H1 (cell line): ENCODE measurements around the gene APOBEC3G. TPM values are rescaled to one million over a fixed set of nuclear protein-coding genes. Genes with fewer than 3 reads are reported as not detected.
A peak's percentile ranks its signal among the peaks of the same experiment; 100 is the strongest.

ENCODE experiments used
- CTCF ChIA-PET: fragments of 300-600 bp; sonication (Branson Sonifier 250); formaldehyde crosslinking; loops from one replicate; lab custom pipeline; 2021; ENCODE audit not compliant: partially characterized antibody; lab: Charles Lee
- POLR2A ChIA-PET: fragments of 300-600 bp; sonication (Branson Sonifier 250); formaldehyde crosslinking; loops from one replicate; lab custom pipeline; 2021; ENCODE audit warnings: inconsistent platforms; ENCODE audit not compliant: partially characterized antibody; lab: Charles Lee
- DNase-seq, 2 experiments: peaks; one replicate each; pipeline versions ENCODE4 v3.0.0 to v3.0.0-alpha.2; 2010 to 2022; ENCODE audit warnings: low spot score in 2 of 2, low read depth in 1 of 2, mixed read lengths in 1 of 2
- FAIRE-seq: peaks from 2 replicates; lab custom pipeline; 2011; peaks lifted over from hg19 to GRCh38; lab: Jason Lieb, UNC
- H2AFZ ChIP-seq: 2 replicates; pipeline ENCODE4 v1.8.1; 2012; ENCODE audit warnings: low read length, inconsistent platforms
- H2AK5ac ChIP-seq: 2 replicates; pipeline ENCODE4 v1.6.1; 2013; ENCODE audit warnings: low read depth, low read length
- H2BK120ac ChIP-seq: replicated peaks from 2 replicates; pipeline ENCODE3; 2013; ENCODE audit warnings: low read depth, low read length, inconsistent platforms
- H2BK12ac ChIP-seq: 2 replicates; pipeline ENCODE4 v1.6.1; 2013; ENCODE audit warnings: low read depth, low read length
- H2BK15ac ChIP-seq: 2 replicates; pipeline ENCODE4 v1.6.1; 2013; ENCODE audit warnings: low read length
- H2BK20ac ChIP-seq: 2 replicates; pipeline ENCODE4 v1.6.1; 2013; ENCODE audit warnings: low read length
- H2BK5ac ChIP-seq: 2 replicates; pipeline ENCODE4 v1.6.1; 2013; ENCODE audit warnings: low read depth, low read length
- H3K14ac ChIP-seq: 2 replicates; pipeline ENCODE4 v1.6.1; 2013; ENCODE audit warnings: inconsistent platforms; ENCODE audit not compliant: insufficient read length
- H3K18ac ChIP-seq: 2 replicates; pipeline ENCODE4 v1.6.1; 2013; ENCODE audit warnings: low read length; ENCODE audit errors: extremely low read depth
- H3K23ac ChIP-seq: 2 replicates; pipeline ENCODE4 v1.6.1; 2013; ENCODE audit warnings: inconsistent platforms; ENCODE audit not compliant: insufficient read length
- H3K23me2 ChIP-seq: 2 replicates; pipeline ENCODE4 v1.6.1; 2013; ENCODE audit warnings: low read depth, low read length
- H3K27ac ChIP-seq: 2 replicates; pipeline ENCODE4 v1.6.1; 2011; ENCODE audit warnings: low read depth, low read length, inconsistent platforms
- H3K27me3 ChIP-seq, 4 experiments: replicated peaks in 1 of 4; 1 replicate in 1 of 4; 2 replicates in 3 of 4; pipeline versions ENCODE4 v1.6.1 to v1.8.1; 2011 to 2013; ENCODE audit warnings: low read length in 3 of 4, mild to moderate bottlenecking in 3 of 4, inconsistent platforms in 2 of 4, mixed read lengths in 2 of 4, moderate library complexity in 1 of 4; ENCODE audit not compliant: control insufficient read depth in 3 of 4, insufficient read depth in 3 of 4; ENCODE audit errors: extremely low read depth in 1 of 4
- H3K36me3 ChIP-seq, 4 experiments: 2 replicates each; pipeline versions ENCODE4 v1.6.1 to v1.8.1; 2011 to 2013; ENCODE audit warnings: mild to moderate bottlenecking in 4 of 4, low read length in 3 of 4, moderate library complexity in 2 of 4, control low read depth in 1 of 4, inconsistent platforms in 1 of 4; ENCODE audit not compliant: insufficient read depth in 4 of 4, control insufficient read depth in 2 of 4
- H3K4ac ChIP-seq: replicated peaks from 2 replicates; pipeline ENCODE3; 2013; ENCODE audit warnings: low read length, low read depth, mixed read lengths, inconsistent platforms; ENCODE audit not compliant: insufficient read length
- H3K4me1 ChIP-seq, 4 experiments: replicated peaks in 1 of 4; 1 replicate in 1 of 4; 2 replicates in 3 of 4; pipeline versions ENCODE4 v1.6.1 to v1.8.1; 2011 to 2013; ENCODE audit warnings: low read length in 3 of 4, inconsistent platforms in 2 of 4, mixed read lengths in 1 of 4; ENCODE audit not compliant: insufficient read depth in 4 of 4, control insufficient read depth in 3 of 4
- H3K4me2 ChIP-seq, 2 experiments: 2 replicates each; pipeline versions ENCODE4 v1.6.1 to v1.8.1; 2011 to 2013; ENCODE audit warnings: low read depth in 2 of 2, low read length in 2 of 2, control low read depth in 1 of 2, inconsistent platforms in 1 of 2, mild to moderate bottlenecking in 1 of 2; ENCODE audit not compliant: insufficient read depth in 1 of 2
- H3K4me3 ChIP-seq, 4 experiments: fragments of 200-600, 300-600 bp in 1 of 4; sonication (generic), shearing (Covaris generic), sonication (Bioruptor Twin) in 1 of 4; 2 replicates each; pipeline versions ENCODE4 v1.5.1 to v1.8.1; 2011 to 2016; ENCODE audit warnings: low read length in 4 of 4, low read depth in 3 of 4, control low read depth in 2 of 4, inconsistent platforms in 2 of 4, mild to moderate bottlenecking in 2 of 4, mixed read lengths in 1 of 4, moderate library complexity in 1 of 4; ENCODE audit not compliant: insufficient read depth in 2 of 4; ENCODE audit errors: extremely low read depth in 1 of 4
- H3K56ac ChIP-seq: replicated peaks from 2 replicates; pipeline ENCODE3; 2013; ENCODE audit warnings: low read depth, mild to moderate bottlenecking, mixed read lengths, low read length, inconsistent platforms; ENCODE audit not compliant: insufficient read length
- H3K79me1 ChIP-seq: 2 replicates; pipeline ENCODE4 v1.6.1; 2013; ENCODE audit warnings: low read depth, low read length, control low read depth
- H3K79me2 ChIP-seq, 2 experiments: 2 replicates each; pipeline versions ENCODE4 v1.6.1 to v1.8.1; 2012 to 2013; ENCODE audit warnings: low read length in 2 of 2, mild to moderate bottlenecking in 2 of 2, inconsistent platforms in 1 of 2; ENCODE audit not compliant: insufficient read depth in 2 of 2, control insufficient read depth in 1 of 2
- H3K9ac ChIP-seq, 4 experiments: replicated peaks in 1 of 4; 1 replicate in 1 of 4; 2 replicates in 3 of 4; pipeline versions ENCODE4 v1.6.1 to v1.8.1; 2011 to 2013; ENCODE audit warnings: low read depth in 3 of 4, low read length in 3 of 4, control low read depth in 2 of 4, mild to moderate bottlenecking in 2 of 4, moderate library complexity in 2 of 4, inconsistent platforms in 1 of 4; ENCODE audit errors: extremely low read depth in 1 of 4
- H3K9me3 ChIP-seq, 2 experiments: 2 replicates each; pipeline versions ENCODE4 v1.6.1 to v1.8.1; 2012 to 2013; ENCODE audit warnings: mild to moderate bottlenecking in 2 of 2, moderate library complexity in 2 of 2, control low read depth in 1 of 2, inconsistent platforms in 1 of 2, low read depth in 1 of 2, low read length in 1 of 2, mixed read lengths in 1 of 2; ENCODE audit not compliant: insufficient read depth in 2 of 2
- H4K20me1 ChIP-seq, 2 experiments: replicated peaks in 1 of 2; 2 replicates each; pipeline versions ENCODE3 to v1.8.1; 2011 to 2013; ENCODE audit warnings: inconsistent platforms in 2 of 2, low read length in 2 of 2, mild to moderate bottlenecking in 1 of 2; ENCODE audit not compliant: insufficient read depth in 2 of 2, control insufficient read depth in 1 of 2
- H4K5ac ChIP-seq: 2 replicates; pipeline ENCODE4 v1.6.1; 2013; ENCODE audit warnings: low read length, low read depth, mixed read lengths, inconsistent platforms; ENCODE audit not compliant: insufficient read length
- H4K8ac ChIP-seq: 2 replicates; pipeline ENCODE4 v1.8.0; 2013; ENCODE audit warnings: mild to moderate bottlenecking, moderate library complexity, low read length, inconsistent platforms; ENCODE audit not compliant: insufficient read depth; ENCODE audit errors: extremely low read depth
- H4K91ac ChIP-seq: replicated peaks from 2 replicates; pipeline ENCODE3; 2013; ENCODE audit warnings: low read length, mixed read lengths, inconsistent platforms; ENCODE audit not compliant: insufficient read length
- MAX ChIP-seq: IDR thresholded peaks from 2 replicates; pipeline ENCODE4 v1.6.1; 2012; ENCODE audit warnings: inconsistent platforms
- WGBS, 2 experiments: shearing (Covaris generic) in 1 of 2; methylation state at CpG; one replicate each; pipeline versions ENCODE4 v1.1.6 to v1.1.7; 2013 to 2015; ENCODE audit warnings: low lambda C conversion rate in 2 of 2, mixed read lengths in 2 of 2, inconsistent platforms in 1 of 2, low coverage in 1 of 2, missing lambda C conversion rate in 1 of 2; ENCODE audit not compliant: insufficient replicate concordance in 2 of 2, insufficient coverage in 1 of 2, insufficient read length in 1 of 2; ENCODE audit errors: extremely low coverage in 1 of 2, missing lambda C conversion rate in 1 of 2; 5-methylcytosine and 5-hydroxymethylcytosine counted together
- polyA plus RNA-seq, 7 experiments: library from polyadenylated mRNA; depleted of rRNA in 3 of 7; stranded (reverse) in 5 of 7; unstranded in 2 of 7; fragments of >200 nt in 5 of 7; fragments of 200-250 nt in 2 of 7; gene quantifications; 1 replicate in 5 of 7; 2 replicates in 1 of 7; 4 replicates in 1 of 7; pipeline versions ENCODE4 v1.2.1 to v1.2.3, GENCODE V29; 2011 to 2013; ENCODE audit warnings: missing spikeins in 2 of 7, mixed read lengths in 2 of 7
- total RNA-seq: library from RNA; stranded (reverse); fragmentation: NEBNext Ultra II Directional; extraction: Animal tissue kit (Norgen Biotek cat#: 25700); gene quantifications from 2 replicates; pipeline ENCODE4 v1.2.1, GENCODE V29; 2021

APOBEC3G gene
- total and polyA plus RNA-seq, 2 of the 8 experiments (the other 6 are each of a cell fraction or from before 2014, with no cell fraction given), result 1.7 to 2.0 TPM

DNA sequence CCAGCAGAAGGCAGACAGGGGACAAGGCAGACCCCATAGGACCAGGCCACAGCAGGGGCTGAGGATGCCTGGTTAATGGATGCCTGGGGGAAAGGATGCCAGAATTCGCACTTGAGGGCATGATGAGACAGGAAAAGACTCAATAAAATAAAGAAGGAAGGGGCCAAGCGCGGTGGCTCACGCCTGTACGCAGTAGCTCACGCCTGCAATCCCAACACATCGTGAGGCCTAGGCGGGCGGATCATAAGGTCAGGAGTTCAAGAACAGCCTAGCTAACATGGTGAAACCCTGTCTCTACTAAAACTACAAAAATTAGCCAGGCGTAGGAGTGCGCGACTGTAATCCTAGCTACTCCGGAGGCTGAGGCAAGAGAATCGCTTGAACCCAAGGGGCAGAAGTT is 46.4 kb upstream of the APOBEC3G start:
- Histone ChIP-seq H3K4me1 (peaks cover 5 to 21% (median 11%) of the 10 kb centered on the region in 4 experiments), H3K23me2 (no peaks in the 10 kb centered on the region; the same call in 1 of the 2 replicates), H4K20me1 (no peaks in the 10 kb centered on the region), H3K14ac (no peak overlapping the region), H2BK15ac (no peak overlapping the region), H3K27me3 (no peaks in the 10 kb centered on the region), H3K36me3 (no peaks in the 10 kb centered on the region), H2AFZ (no peak overlapping the region), H3K4me2 (peak overlapping the region in 1 of 2 experiments; percentile 46; a peak in 1 of 4 replicates), H3K9ac (no peak overlapping the region; a peak in 1 of 7 replicates), H2BK5ac (peak overlapping the region; percentile 35; the same call in 1 of the 2 replicates), H4K91ac (peak overlapping the region; percentile 88), H3K56ac (no peak overlapping the region), H3K79me2 (no peaks in the 10 kb centered on the region), H3K4ac (no peak overlapping the region), H4K5ac (no peak overlapping the region), H3K4me3 (no peak overlapping the region), H2AK5ac (peak overlapping the region; percentile 53; the same call in 1 of the 2 replicates), H2BK12ac (peak overlapping the region; percentile 60; the same call in 1 of the 2 replicates), H2BK20ac (peak overlapping the region; percentile 86), H3K23ac (no peak overlapping the region), H2BK120ac (no peak overlapping the region), H3K79me1 (no peaks in the 10 kb centered on the region), H3K18ac (peak overlapping the region; percentile 71), H3K9me3 (no peaks in the 10 kb centered on the region), H4K8ac (no peak overlapping the region), H3K27ac (no peak overlapping the region)
- DNase-seq (no peak), FAIRE-seq (peak; percentile 32)
- CTCF ChIA-PET, result interaction anchor here (1.2 kb wide), 2 partner anchors 28 to 105 kb away, joined by 3 to 4 read pairs; no protein-coding TSS in a partner anchor
- POLR2A ChIA-PET, result interaction anchor here (1.1 kb wide), 2 partner anchors 20 to 94 kb away, joined by 3 read pairs; no protein-coding TSS in a partner anchor
- no peak for TF ChIP-seq MAX
- 94% methylated on average over 14 of the region's 14 CpGs; no CpG with 5 or more reads in 1 of the 2 experiments for WGBS, 2 experiments
